Adrenal gland (tissue), 12 donors: ENCODE measurements around the gene UNC5C. TPM values are rescaled to one million over a fixed set of nuclear protein-coding genes. Genes with fewer than 3 reads are reported as not detected.

Experiments used
- DNase-seq, 7 donors: peaks; one replicate each; pipeline ENCODE4 v3.0.0-alpha.2; 2019 to 2020
- H3K27ac ChIP-seq, 5 donors: fragments of 200-600 bp; sonication (generic) in 4 of 5; 1 replicate in 3 of 5; 2 replicates in 2 of 5; pipeline versions ENCODE4 v1.5.1 to v1.8.0; 2016 to 2020; ENCODE audit warnings: mild to moderate bottlenecking in 1 of 5
- H3K27me3 ChIP-seq: fragments of 200-600 bp; 2 replicates; pipeline ENCODE4 v1.8.0; 2021
- H3K36me3 ChIP-seq, 2 donors: fragments of 200-600 bp; replicated peaks in 1 of 2; 1 replicate in 1 of 2; 2 replicates in 1 of 2; pipeline versions ENCODE4 v1.5.1 to v1.8.0; 2018 to 2022
- H3K4me1 ChIP-seq, 2 donors: fragments of 200-600 bp; replicated peaks in 1 of 2; 1 replicate in 1 of 2; 2 replicates in 1 of 2; pipeline versions ENCODE4 v1.5.1 to v1.8.0; 2018 to 2021
- H3K4me3 ChIP-seq, 4 donors: fragments of 200-600 bp; sonication (generic) in 3 of 4; one replicate each; pipeline ENCODE4 v1.5.1; 2016 to 2018
- H3K9me3 ChIP-seq, 3 donors: fragments of 200-600 bp; sonication (generic) in 1 of 3; replicated peaks in 1 of 3; 1 replicate in 2 of 3; 2 replicates in 1 of 3; pipeline versions ENCODE4 v1.5.1 to v1.8.0; 2016 to 2021
- POLR2A ChIP-seq, 2 donors: fragments of 450-650 bp; IDR thresholded peaks; one replicate each; pipeline ENCODE4 v1.6.1; 2017; ENCODE audit warnings: antibody characterized with exemption in 2 of 2, mild to moderate bottlenecking in 2 of 2, moderate library complexity in 1 of 2
- WGBS, 4 donors: extraction: QIAGEN DNeasy Blood & Tissue Kit in 2 of 4; methylation state at CpG; one replicate each; pipeline versions ENCODE4 v1.1.5 to v1.1.7; 2013 to 2017; 5-methylcytosine and 5-hydroxymethylcytosine counted together
- intact Hi-C, 2 donors: fragments of 100-400 bp; cut with DNase I; formaldehyde crosslinking; loops; one replicate each; pipeline versions ENCODE4 v1.14.1 to v1.15.0; 2022 to 2023
- polyA plus RNA-seq, 3 donors: library from polyadenylated mRNA; stranded (reverse); fragments of 200-250 nt in 2 of 3; fragments of 350-450 nt in 1 of 3; fragmentation: Illumina TruSeq in 1 of 3; extraction: RNeasy Lipid Tissue Mini Kit (QIAGEN cat#74804) in 1 of 3; gene quantifications; one replicate each; pipeline ENCODE4 v1.2.3, GENCODE V29; 2013 to 2014
- total RNA-seq, 9 donors: library from RNA; depleted of rRNA in 4 of 9; stranded (reverse); fragments of >200 nt in 4 of 9; fragments of 120-200 nt in 1 of 9; fragmentation: NEBNext Ultra II Directional in 1 of 9; extraction: Animal tissue kit (Norgen Biotek cat#: 25700) in 1 of 9; gene quantifications; one replicate each; pipeline versions ENCODE4 v1.1.0 to v1.2.4, GENCODE V29; 2013 to 2023
- TF ChIP-seq, protein P1 (sequence below), 6 experiments: fragments of 450-650 bp in 4 of 6; fragments of 200-600 bp in 2 of 6; sonication (generic) in 1 of 6; IDR thresholded peaks; 1 replicate in 5 of 6; 2 replicates in 1 of 6; pipeline versions ENCODE4 v1.5.1 to v1.8.0; 2016 to 2021; ENCODE audit warnings: antibody characterized with exemption in 6 of 6, mild to moderate bottlenecking in 2 of 6, moderate library complexity in 1 of 6
- donor health status: healthy with polysubstance abuse.
- donor health status: Bipolar disorder and iron deficiency.
- donor health status: DM: yes; HTN: yes; CAD: no.
- donor health status: DM: no; HTN: no; CAD: no.
- donor health status: DM: no; HTN: no; CAD: no.
- donor health status: DM: yes; HTN: yes; CAD: no.

Gene UNC5C
- total and polyA plus RNA-seq, 12 donors, result 4.7 to 33.5 (median 23.8) TPM

DNA sequence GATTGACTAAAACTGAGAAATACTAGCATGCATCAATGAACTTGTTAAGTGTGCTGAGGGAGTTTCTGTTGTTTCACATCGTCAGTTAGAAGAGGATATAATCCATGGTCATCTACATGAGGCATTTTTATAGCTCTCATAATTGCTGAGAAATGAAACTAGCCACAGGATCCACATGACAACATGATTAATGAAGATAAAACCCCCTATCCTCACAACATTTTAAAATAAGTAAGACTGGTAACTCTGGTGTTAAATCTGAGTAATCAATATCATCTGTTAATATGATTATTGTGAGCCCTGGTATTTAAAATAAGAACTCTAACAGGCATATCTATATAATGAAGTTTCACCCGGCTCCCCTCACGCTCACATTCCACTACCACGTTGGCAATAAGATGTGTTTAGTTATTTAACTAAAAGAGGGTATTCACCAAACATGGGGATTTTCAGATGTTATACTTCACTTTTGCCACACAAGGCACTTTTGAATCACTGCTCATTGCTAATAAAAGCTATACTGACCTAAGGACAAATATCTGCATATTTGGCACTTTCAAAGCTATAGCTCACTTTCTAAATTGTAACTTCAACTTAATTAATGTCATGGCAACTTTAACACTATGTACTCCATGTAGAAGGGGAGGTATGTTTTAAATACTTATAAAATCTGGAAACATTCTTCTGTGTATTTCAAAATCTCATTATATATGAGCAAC lies 6.7 kb downstream of the UNC5C start:
- Histone ChIP-seq H3K4me3 (peak overlapping the region in 1 of 4 donors; percentile 22), H3K27me3 (no peaks in the 10 kb centered on the region), H3K4me1 (peaks cover 16 to 35% of the 10 kb centered on the region in 2 donors), H3K27ac (peak overlapping the region in 3 of 5 donors; percentile 34 to 63 (median 53)), H3K9me3 (no peaks in the 10 kb centered on the region), H3K36me3 (no peaks in the 10 kb centered on the region)
- TF ChIP-seq, protein P1, sequence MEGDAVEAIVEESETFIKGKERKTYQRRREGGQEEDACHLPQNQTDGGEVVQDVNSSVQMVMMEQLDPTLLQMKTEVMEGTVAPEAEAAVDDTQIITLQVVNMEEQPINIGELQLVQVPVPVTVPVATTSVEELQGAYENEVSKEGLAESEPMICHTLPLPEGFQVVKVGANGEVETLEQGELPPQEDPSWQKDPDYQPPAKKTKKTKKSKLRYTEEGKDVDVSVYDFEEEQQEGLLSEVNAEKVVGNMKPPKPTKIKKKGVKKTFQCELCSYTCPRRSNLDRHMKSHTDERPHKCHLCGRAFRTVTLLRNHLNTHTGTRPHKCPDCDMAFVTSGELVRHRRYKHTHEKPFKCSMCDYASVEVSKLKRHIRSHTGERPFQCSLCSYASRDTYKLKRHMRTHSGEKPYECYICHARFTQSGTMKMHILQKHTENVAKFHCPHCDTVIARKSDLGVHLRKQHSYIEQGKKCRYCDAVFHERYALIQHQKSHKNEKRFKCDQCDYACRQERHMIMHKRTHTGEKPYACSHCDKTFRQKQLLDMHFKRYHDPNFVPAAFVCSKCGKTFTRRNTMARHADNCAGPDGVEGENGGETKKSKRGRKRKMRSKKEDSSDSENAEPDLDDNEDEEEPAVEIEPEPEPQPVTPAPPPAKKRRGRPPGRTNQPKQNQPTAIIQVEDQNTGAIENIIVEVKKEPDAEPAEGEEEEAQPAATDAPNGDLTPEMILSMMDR (IDR thresholded peaks at IDR 0.05), result no peak
- no peak for TF ChIP-seq POLR2A (IDR thresholded peaks at IDR 0.05)
- no peak for DNase-seq
- intact Hi-C loops, result loop anchor here in 1 of 2 donors (10.0 kb wide), 1 partner anchor 357 kb away; no protein-coding TSS in a partner anchor
- WGBS, 4 donors, result 48 to 59% (median 53%) methylated on average over 4 of the region's 4 CpGs

DNA sequence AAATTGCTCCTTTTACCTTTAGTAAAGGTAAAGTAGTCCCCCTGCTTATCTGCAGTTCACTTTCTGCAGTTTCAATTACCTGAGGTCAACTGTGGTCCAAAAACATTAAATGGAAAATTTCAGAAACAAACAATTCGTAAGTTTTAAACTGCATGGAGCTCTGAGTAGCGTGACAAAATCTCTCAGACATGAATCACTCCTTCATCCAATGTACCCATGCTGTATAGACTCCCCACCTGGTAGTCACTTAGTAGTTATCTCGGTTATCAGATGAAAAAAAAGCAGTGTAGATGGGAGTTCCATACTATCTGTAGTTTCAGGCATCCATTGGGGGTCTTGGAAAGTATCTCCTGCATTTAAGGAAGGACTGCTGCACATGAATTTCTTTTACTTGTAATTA lies 7.7 kb downstream of the UNC5C start:
- Histone ChIP-seq H3K4me1 (peaks cover 16 to 39% of the 10 kb centered on the region in 2 donors), H3K27ac (peak overlapping the region in 3 of 5 donors; percentile 24 to 53 (median 47)), H3K36me3 (no peaks in the 10 kb centered on the region), H3K9me3 (no peaks in the 10 kb centered on the region), H3K4me3 (no peak overlapping the region), H3K27me3 (no peaks in the 10 kb centered on the region)
- TF ChIP-seq, protein P1 (IDR thresholded peaks at IDR 0.05), result no peak
- no peak for TF ChIP-seq POLR2A (IDR thresholded peaks at IDR 0.05)
- DNase-seq, result no peak
- intact Hi-C loops, result loop anchor here in 1 of 2 donors (10.0 kb wide), 1 partner anchor 356 kb away; no protein-coding TSS in a partner anchor
- 54 to 82% (median 73%) methylated on average over 3 of the region's 3 CpGs for WGBS, 4 donors

DNA sequence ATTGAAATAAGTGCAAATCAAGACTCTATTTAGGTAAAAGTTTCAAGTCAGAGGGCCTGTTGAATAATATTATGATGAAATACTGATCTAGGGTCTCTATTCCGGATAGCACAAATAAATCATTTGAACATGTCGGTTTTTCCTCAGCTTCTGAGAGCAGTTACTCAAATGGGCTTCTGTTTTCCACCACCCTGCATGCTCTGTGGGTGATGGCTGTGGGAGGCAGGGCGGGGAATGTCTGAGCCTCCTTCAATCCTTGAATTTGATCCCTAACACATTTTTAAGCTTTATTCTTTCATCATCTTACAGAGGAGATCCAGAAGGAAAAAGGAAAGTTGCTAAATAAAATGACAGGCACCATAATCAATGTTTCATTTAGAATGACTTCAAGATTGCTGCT lies 8.5 kb downstream of the UNC5C start:
- H3K4me3 ChIP-seq, result no peak overlapping the region
- no peaks in the 10 kb centered on the region for H3K27me3 ChIP-seq
- H3K36me3 ChIP-seq, result no peaks in the 10 kb centered on the region
- no peaks in the 10 kb centered on the region for H3K9me3 ChIP-seq
- TF ChIP-seq, protein P1 (IDR thresholded peaks at IDR 0.05), result no peak
- no peak for TF ChIP-seq POLR2A (IDR thresholded peaks at IDR 0.05)
- no peak for DNase-seq
- 31 to 42% (median 40%) methylated on average over 3 of the region's 3 CpGs for WGBS, 4 donors
- H3K4me1 ChIP-seq, result peaks cover 16 to 44% of the 10 kb centered on the region in 2 donors
- peak overlapping the region in 2 of 5 donors; percentile 51 to 56 for H3K27ac ChIP-seq
- intact Hi-C loops, result loop anchor here in 1 of 2 donors (10.0 kb wide), 1 partner anchor 355 kb away; no protein-coding TSS in a partner anchor

DNA sequence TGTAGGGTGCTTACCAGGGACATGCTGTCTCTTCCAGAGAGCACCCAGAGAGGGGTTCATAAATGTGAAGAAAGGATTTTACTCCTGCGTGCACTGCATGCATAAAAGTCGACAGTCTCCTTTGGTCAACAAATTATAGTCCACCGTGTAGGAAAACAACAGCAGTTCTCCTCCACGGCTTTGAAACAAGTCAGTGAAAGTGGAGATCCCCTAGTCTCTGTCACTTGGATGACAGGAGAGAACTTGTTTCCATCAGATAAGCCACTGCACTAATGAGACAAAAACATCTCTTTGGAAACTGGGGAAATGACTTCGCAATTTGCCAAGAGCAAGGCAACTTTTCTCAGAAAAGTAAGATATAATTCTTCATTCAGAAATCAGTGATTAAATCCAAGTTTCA lies 9.7 kb downstream of the UNC5C start:
- Histone ChIP-seq H3K4me3 (no peak overlapping the region), H3K27me3 (no peaks in the 10 kb centered on the region), H3K36me3 (no peaks in the 10 kb centered on the region), H3K9me3 (no peaks in the 10 kb centered on the region), H3K4me1 (peaks cover 13 to 53% of the 10 kb centered on the region in 2 donors), H3K27ac (peak overlapping the region in 3 of 5 donors; percentile 6 to 56 (median 48))
- no peak for DNase-seq
- intact Hi-C loops, result no loop called here
- WGBS, 4 donors, result 55 to 67% (median 62%) methylated on average over 5 of the region's 5 CpGs
- TF ChIP-seq, protein P1 (IDR thresholded peaks at IDR 0.05), result no peak
- no peak for TF ChIP-seq POLR2A (IDR thresholded peaks at IDR 0.05)
